ENCODE data around the gene DUSP18.
"Not testable (repeated sequence)": the region's sequence is repeated elsewhere in the genome, so short reads cannot be mapped to it uniquely, and the experiment has no call there.

The DUSP18 gene

DNA sequence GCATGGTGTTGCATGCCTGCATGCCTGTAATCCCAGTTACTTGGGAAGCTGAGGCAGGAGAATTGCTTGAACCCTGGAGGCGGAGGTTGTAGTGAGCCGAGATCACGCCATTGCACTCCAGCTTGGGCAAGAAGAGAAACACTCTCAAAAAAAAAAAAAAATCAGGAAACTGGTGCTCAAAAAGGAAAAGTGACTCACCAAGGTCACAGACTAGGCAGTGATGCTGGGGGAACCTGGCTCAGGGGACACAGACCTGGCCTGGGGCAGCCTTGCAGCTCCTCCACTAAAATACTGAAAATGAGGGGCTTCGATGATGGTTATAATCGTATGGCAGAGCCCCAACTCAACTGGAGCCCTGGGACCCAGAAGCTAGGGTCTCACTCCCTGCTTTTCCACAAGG lies 40.2 kb downstream of the DUSP18 start:
- H3K27ac ChIP-seq: no peak overlapping the region
- no peaks in the 10 kb centered on the region for H3K27me3 ChIP-seq
- TF ChIP-seq CTCF (IDR thresholded peaks at IDR 0.05): no peak
- H3K36me3 ChIP-seq: no peaks in the 10 kb centered on the region
- no peak overlapping the region for H3K4me3 ChIP-seq (ENCODE audit: low read depth in 1 of 2, low read length in 1 of 2)
- H3K9me3 ChIP-seq: no peaks in the 10 kb centered on the region
- no peaks in the 10 kb centered on the region for H3K4me1 ChIP-seq (ENCODE audit: control insufficient read depth in 1 of 2, insufficient read depth in 1 of 2, low read depth in 1 of 2, low read length in 1 of 2)

DNA sequence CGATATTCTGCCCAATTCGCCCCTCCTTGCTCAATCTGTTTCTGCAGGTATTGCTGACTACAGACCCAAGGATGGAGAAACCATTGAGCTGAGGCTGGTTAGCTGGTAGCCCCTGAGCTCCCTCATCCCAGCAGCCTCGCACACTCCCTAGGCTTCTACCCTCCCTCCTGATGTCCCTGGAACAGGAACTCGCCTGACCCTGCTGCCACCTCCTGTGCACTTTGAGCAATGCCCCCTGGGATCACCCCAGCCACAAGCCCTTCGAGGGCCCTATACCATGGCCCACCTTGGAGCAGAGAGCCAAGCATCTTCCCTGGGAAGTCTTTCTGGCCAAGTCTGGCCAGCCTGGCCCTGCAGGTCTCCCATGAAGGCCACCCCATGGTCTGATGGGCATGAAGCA lies 41.3 kb downstream of the DUSP18 start:
- TF ChIP-seq CTCF (IDR thresholded peaks at IDR 0.05): no peak
- Histone ChIP-seq H3K4me3 (ENCODE audit: low read depth in 1 of 2, low read length in 1 of 2) (no peak overlapping the region), H3K36me3 (no peaks in the 10 kb centered on the region)

DNA sequence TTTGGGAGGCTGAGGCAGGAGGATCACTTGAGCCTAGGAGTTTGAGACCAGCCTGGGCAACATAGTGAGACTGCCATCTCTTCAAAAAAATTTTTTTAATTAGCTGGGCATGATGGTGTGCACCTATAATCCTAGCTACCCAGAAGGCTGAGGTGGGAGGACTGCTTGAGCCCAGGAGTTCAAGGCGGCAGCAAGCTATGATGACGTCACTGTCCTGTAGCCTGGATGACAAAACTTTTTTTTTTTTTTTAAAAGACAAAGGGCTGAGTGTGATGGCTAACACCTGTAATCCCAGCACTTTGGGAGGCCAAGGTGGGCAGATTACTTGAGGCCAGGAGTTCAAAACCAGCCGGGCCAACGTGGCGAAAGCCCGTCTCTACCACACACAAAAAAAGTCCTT lies 47.8 kb downstream of the DUSP18 start:
- H3K27ac ChIP-seq; H3K36me3 ChIP-seq; H3K4me3 ChIP-seq (ENCODE audit: low read depth in 1 of 2, low read length in 1 of 2); H3K4me1 ChIP-seq (ENCODE audit: control insufficient read depth in 1 of 2, insufficient read depth in 1 of 2, low read depth in 1 of 2, low read length in 1 of 2); H3K9me3 ChIP-seq; H3K27me3 ChIP-seq: not testable (repeated sequence)

More for the DNA sequence above, 41.3 kb downstream of the DUSP18 start:
- Histone ChIP-seq H3K27me3 (no peaks in the 10 kb centered on the region), H3K27ac (no peak overlapping the region), H3K9me3 (no peaks in the 10 kb centered on the region), H3K4me1 (ENCODE audit: control insufficient read depth in 1 of 2, insufficient read depth in 1 of 2, low read depth in 1 of 2, low read length in 1 of 2) (no peaks in the 10 kb centered on the region)

GRCh38 chr22:30617819-30618218 lies 49.9 kb downstream of the DUSP18 start:
- Histone ChIP-seq H3K4me1 (ENCODE audit: control insufficient read depth in 1 of 2, insufficient read depth in 1 of 2, low read depth in 1 of 2, low read length in 1 of 2) (no peaks in the 10 kb centered on the region), H3K4me3 (ENCODE audit: low read depth in 1 of 2, low read length in 1 of 2) (no peak overlapping the region), H3K27me3 (no peaks in the 10 kb centered on the region), H3K27ac (no peak overlapping the region), H3K36me3 (no peaks in the 10 kb centered on the region), H3K9me3 (no peaks in the 10 kb centered on the region)
- no peak for TF ChIP-seq CTCF (IDR thresholded peaks at IDR 0.05)

- no peak for TF ChIP-seq CTCF (IDR thresholded peaks at IDR 0.05)
- H3K27me3 ChIP-seq: peaks cover under 1% of the 10 kb centered on the region
- no peak overlapping the region for H3K27ac ChIP-seq
- no peaks in the 10 kb centered on the region for H3K36me3 ChIP-seq
- H3K4me3 ChIP-seq (ENCODE audit: low read depth in 1 of 2, low read length in 1 of 2): no peak overlapping the region
- H3K9me3 ChIP-seq: no peaks in the 10 kb centered on the region
- no peaks in the 10 kb centered on the region for H3K4me1 ChIP-seq (ENCODE audit: control insufficient read depth in 1 of 2, insufficient read depth in 1 of 2, low read depth in 1 of 2, low read length in 1 of 2)
These were observed 52.1 kb downstream of the DUSP18 start for GRCh38 chr22:30615543-30615954.

DNA sequence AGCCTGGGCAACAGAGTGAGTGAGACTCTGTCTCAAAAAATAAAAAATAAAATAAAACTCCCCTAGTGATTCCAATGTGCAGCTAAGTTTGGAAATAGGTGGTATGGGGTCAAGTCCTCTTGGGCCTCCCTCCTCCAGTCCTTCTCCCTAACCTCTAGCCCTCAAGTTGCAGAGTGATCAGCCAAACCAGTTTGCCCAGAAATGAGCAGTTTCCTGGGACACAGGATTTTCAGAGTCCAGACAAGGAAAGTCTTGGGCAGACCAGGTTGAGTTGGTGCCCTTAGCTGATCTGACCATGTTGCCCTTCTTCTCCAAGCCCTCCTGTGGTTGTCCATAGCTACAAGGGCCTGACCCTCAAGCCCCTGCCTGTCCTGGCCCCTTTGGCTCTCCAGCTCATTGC lies 52.8 kb downstream of the DUSP18 start:
- Histone ChIP-seq H3K9me3 (no peaks in the 10 kb centered on the region), H3K4me3 (ENCODE audit: low read depth in 1 of 2, low read length in 1 of 2) (no peak overlapping the region), H3K4me1 (ENCODE audit: control insufficient read depth in 1 of 2, insufficient read depth in 1 of 2, low read depth in 1 of 2, low read length in 1 of 2) (no peaks in the 10 kb centered on the region), H3K36me3 (no peaks in the 10 kb centered on the region), H3K27me3 (peaks cover 7% of the 10 kb centered on the region), H3K27ac (no peak overlapping the region)
- no peak for TF ChIP-seq CTCF (IDR thresholded peaks at IDR 0.05)
